Glomerular endothelial cell (primary cell): Measurements from ENCODE around the gene CACNA1I. TPM values are rescaled to one million over a fixed set of nuclear protein-coding genes. Genes with fewer than 3 reads are reported as not detected.

Experiments
- DNase-seq: peaks from one replicate; pipeline ENCODE4 v3.0.0-alpha.2; 2011; ENCODE audit warnings: low read depth, low spot score; ENCODE audit errors: extremely low read depth
- total RNA-seq: library from RNA; depleted of rRNA; stranded (reverse); fragments of >200 nt; gene quantifications from 2 replicates; pipeline ENCODE4 v1.2.3, GENCODE V29; 2015

Gene CACNA1I
- total RNA-seq, 1 donor from 2014 or later, result not detected

- DNase-seq, result no peak
Observed at GRCh38 chr22:39621826-39622225, 51.3 kb downstream of the CACNA1I start.

GRCh38 chr22:39622881-39623367, 52.4 kb downstream of the CACNA1I start:
- DNase-seq, result no peak

- no peak for DNase-seq
Observed at GRCh38 chr22:39623603-39624500, 53.3 kb downstream of the CACNA1I start.

GRCh38 chr22:39624501-39624821, 53.9 kb downstream of the CACNA1I start:
- no peak for DNase-seq

- no peak for DNase-seq
Observed at GRCh38 chr22:39625569-39626537, 55.3 kb downstream of the CACNA1I start.

- DNase-seq, result no peak
Observed at GRCh38 chr22:39627208-39627607, 56.7 kb downstream of the CACNA1I start.

- no peak for DNase-seq
Observed at GRCh38 chr22:39627865-39628562, 57.5 kb downstream of the CACNA1I start.

- DNase-seq, result no peak
Observed at GRCh38 chr22:39628563-39629080, 58.1 kb downstream of the CACNA1I start.

GRCh38 chr22:39629851-39630250, 59.3 kb downstream of the CACNA1I start:
- DNase-seq, result no peak

GRCh38 chr22:39630721-39631120, 60.2 kb downstream of the CACNA1I start:
- DNase-seq, result no peak

- DNase-seq, result no peak
Observed at GRCh38 chr22:39631381-39632286, 61.1 kb downstream of the CACNA1I start.

- DNase-seq, result peak; percentile 39
Observed at GRCh38 chr22:39634530-39635405, 64.2 kb downstream of the CACNA1I start.

- no peak for DNase-seq
Observed at GRCh38 chr22:39635719-39636118, 65.2 kb downstream of the CACNA1I start.

GRCh38 chr22:39638958-39639357, 68.4 kb downstream of the CACNA1I start:
- no peak for DNase-seq

GRCh38 chr22:39641660-39642310, 71.2 kb downstream of the CACNA1I start:
- no peak for DNase-seq

GRCh38 chr22:39643311-39644083, 72.9 kb downstream of the CACNA1I start:
- no peak for DNase-seq

GRCh38 chr22:39645532-39645931, 75.0 kb downstream of the CACNA1I start:
- DNase-seq, result no peak
